HCT116 (cell line): Measurements from ENCODE around the gene ARHGEF10L. TPM values are rescaled to one million over a fixed set of nuclear protein-coding genes. Genes with fewer than 3 reads are reported as not detected.

ENCODE experiments used
- ATAC-seq: fragments of 200-7000 bp; cut with Tn5 transposase; 2 replicates; pipeline ENCODE4 v1.9.1; 2020; ENCODE audit warnings: mild to moderate bottlenecking, moderate library complexity
- BruUV-seq: library from RNA; stranded (reverse); fragments of 400-500 nt; replicated peaks from 2 replicates; lab custom pipeline; 2021; lab: Mats Ljungman, UMichigan
- CTCF ChIA-PET: fragments of 300-600 bp; sonication (Branson Sonifier 250); formaldehyde crosslinking; loops from one replicate; lab custom pipeline; 2021; ENCODE audit warnings: antibody characterized with exemption; lab: Charles Lee
- POLR2A ChIA-PET: fragments of 300-600, 350-600 bp; sonication (Branson Sonifier 250); formaldehyde crosslinking; loops from one replicate; lab custom pipeline; 2021; ENCODE audit warnings: antibody characterized with exemption; lab: Charles Lee
- RAD21 ChIA-PET, 2 experiments: fragments of 300-600 bp; sonication (Branson Sonifier 250); formaldehyde crosslinking; loops; one replicate each; lab custom pipeline; 2023; ENCODE audit warnings: low total read pairs in 2 of 2; ENCODE audit not compliant: uncharacterized antibody in 2 of 2, unreplicated experiment in 2 of 2, low non-redundant PET in 1 of 2; lab: Charles Lee
- DNase-seq: peaks from one replicate; pipeline ENCODE4 v3.0.0-alpha.2; 2010; ENCODE audit warnings: low read depth, low spot score
- H2AFZ ChIP-seq: fragments of 200-600 bp; shearing (Covaris generic), sonication (generic); 2 replicates; pipeline ENCODE4 v1.6.1; 2017; ENCODE audit warnings: low read depth, mixed run types, mixed read lengths, antibody characterized with exemption, low read length; ENCODE audit not compliant: poor library complexity, severe bottlenecking
- H3K27ac ChIP-seq: 2 replicates; pipeline ENCODE4 v1.5.1; 2012; ENCODE audit warnings: low read depth, low read length
- H3K27me3 ChIP-seq: fragments of 200-600 bp; sonication (generic); 2 replicates; pipeline ENCODE4 v1.6.1; 2016; ENCODE audit warnings: mixed run types, low read length, mixed read lengths; ENCODE audit not compliant: insufficient read depth
- H3K36me3 ChIP-seq, 2 experiments: fragments of 200-500 bp in 1 of 2; fragments of 200-600 bp in 1 of 2; sonication (Bioruptor generic) in 1 of 2; sonication (generic) in 1 of 2; 2 replicates each; pipeline versions ENCODE4 v1.5.1 to v1.6.1; 2014 to 2016; ENCODE audit warnings: low read length in 2 of 2, inconsistent platforms in 1 of 2, mixed read lengths in 1 of 2, mixed run types in 1 of 2; ENCODE audit not compliant: insufficient read depth in 2 of 2, control insufficient read depth in 1 of 2
- H3K4me1 ChIP-seq, 2 experiments: fragments of 200-600 bp in 1 of 2; sonication (generic) in 1 of 2; 2 replicates each; pipeline versions ENCODE4 v1.5.1 to v1.6.1; 2012 to 2017; ENCODE audit warnings: low read length in 2 of 2, inconsistent platforms in 1 of 2, mild to moderate bottlenecking in 1 of 2, mixed read lengths in 1 of 2, mixed run types in 1 of 2, moderate library complexity in 1 of 2; ENCODE audit not compliant: insufficient read depth in 2 of 2, control insufficient read depth in 1 of 2
- H3K4me2 ChIP-seq: fragments of 200-600 bp; sonication (generic); 2 replicates; pipeline ENCODE4 v1.6.1; 2017; ENCODE audit warnings: mixed run types, low read length, mixed read lengths
- H3K4me3 ChIP-seq, 2 experiments: fragments of 200-600 bp in 1 of 2; sonication (generic) in 1 of 2; replicated peaks in 1 of 2; 2 replicates each; pipeline ENCODE4 v1.5.1; 2011 to 2016; ENCODE audit warnings: low read length in 2 of 2, control low read depth in 1 of 2, low read depth in 1 of 2, mild to moderate bottlenecking in 1 of 2, mixed read lengths in 1 of 2, mixed run types in 1 of 2
- H3K79me2 ChIP-seq: fragments of 200-600 bp; sonication (generic); 2 replicates; pipeline ENCODE4 v1.6.1; 2017; ENCODE audit warnings: mild to moderate bottlenecking, mixed run types, low read length, moderate library complexity, mixed read lengths; ENCODE audit not compliant: insufficient read depth
- H3K9ac ChIP-seq: fragments of 200-600 bp; sonication (generic); 2 replicates; pipeline ENCODE4 v1.6.1; 2016; ENCODE audit warnings: low read length, mixed read lengths
- H3K9me2 ChIP-seq: fragments of 200-600 bp; sonication (generic), shearing (Covaris generic); 2 replicates; pipeline ENCODE4 v1.6.1; 2017; ENCODE audit warnings: mixed run types, mild to moderate bottlenecking, moderate library complexity; ENCODE audit not compliant: insufficient read depth
- H3K9me3 ChIP-seq, 2 experiments: fragments of 200-500 bp in 1 of 2; fragments of 200-600 bp in 1 of 2; sonication (Bioruptor generic) in 1 of 2; sonication (generic) in 1 of 2; 2 replicates each; pipeline ENCODE4 v1.6.1; 2014 to 2017; ENCODE audit warnings: low read length in 2 of 2, mixed read lengths in 2 of 2, inconsistent platforms in 1 of 2, low read depth in 1 of 2, mild to moderate bottlenecking in 1 of 2, mixed run types in 1 of 2, moderate library complexity in 1 of 2; ENCODE audit not compliant: control insufficient read depth in 1 of 2, insufficient read depth in 1 of 2
- H4K20me1 ChIP-seq: fragments of 200-600 bp; sonication (generic), shearing (Covaris generic); 2 replicates; pipeline ENCODE4 v1.6.1; 2017; ENCODE audit warnings: mixed run types, mild to moderate bottlenecking, moderate library complexity; ENCODE audit not compliant: insufficient read depth
- CBX3 ChIP-seq: IDR thresholded peaks from 2 replicates; pipeline ENCODE4 v1.6.1; 2012; ENCODE audit warnings: low read depth
- FOSL1 ChIP-seq: IDR thresholded peaks from 2 replicates; pipeline ENCODE4 v1.6.1; 2012; ENCODE audit warnings: low read depth
- POLR2A ChIP-seq: IDR thresholded peaks from 2 replicates; pipeline ENCODE4 v1.7.0; 2011; ENCODE audit warnings: borderline replicate concordance; ENCODE audit not compliant: insufficient read depth, insufficient read length; ENCODE audit errors: extremely low read depth
- POLR2AphosphoS5 ChIP-seq: IDR thresholded peaks from 2 replicates; pipeline ENCODE4 v1.6.1; 2011; ENCODE audit warnings: mild to moderate bottlenecking, low read depth, low read length, moderate library complexity
- SIN3A ChIP-seq: IDR thresholded peaks from 2 replicates; pipeline ENCODE4 v1.6.1; 2012; ENCODE audit warnings: low read depth
- SP1 ChIP-seq: IDR thresholded peaks from 2 replicates; pipeline ENCODE4 v1.6.1; 2012; ENCODE audit warnings: low read depth
- TCF7L2 ChIP-seq: IDR thresholded peaks from 2 replicates; pipeline ENCODE4 v1.7.0; 2011; ENCODE audit warnings: borderline replicate concordance, inconsistent platforms; ENCODE audit not compliant: insufficient read depth, insufficient read length; ENCODE audit errors: extremely low read depth
- ZFX ChIP-seq: fragments of 450-650 bp; IDR thresholded peaks from 2 replicates; pipeline ENCODE4 v1.6.1; 2017
- ZNF274 ChIP-seq: fragments of 200-500 bp; sonication (Bioruptor generic); IDR thresholded peaks from 2 replicates; pipeline ENCODE4 v1.6.1; 2014; ENCODE audit warnings: mild to moderate bottlenecking, low read depth, low read length, inconsistent platforms
- intact Hi-C: fragments of 100-400 bp; cut with micrococcal nuclease; formaldehyde crosslinking; loops from 2 replicates; pipeline ENCODE4 v1.10.0; 2022
- total RNA-seq: library from RNA; stranded (reverse); gene quantifications from one replicate; pipeline ENCODE4 v1.2.1, GENCODE V29; 2021; ENCODE audit not compliant: unreplicated experiment

The ARHGEF10L gene
- total RNA-seq, 1 experiment from 2014 or later, result 14.7 TPM

DNA sequence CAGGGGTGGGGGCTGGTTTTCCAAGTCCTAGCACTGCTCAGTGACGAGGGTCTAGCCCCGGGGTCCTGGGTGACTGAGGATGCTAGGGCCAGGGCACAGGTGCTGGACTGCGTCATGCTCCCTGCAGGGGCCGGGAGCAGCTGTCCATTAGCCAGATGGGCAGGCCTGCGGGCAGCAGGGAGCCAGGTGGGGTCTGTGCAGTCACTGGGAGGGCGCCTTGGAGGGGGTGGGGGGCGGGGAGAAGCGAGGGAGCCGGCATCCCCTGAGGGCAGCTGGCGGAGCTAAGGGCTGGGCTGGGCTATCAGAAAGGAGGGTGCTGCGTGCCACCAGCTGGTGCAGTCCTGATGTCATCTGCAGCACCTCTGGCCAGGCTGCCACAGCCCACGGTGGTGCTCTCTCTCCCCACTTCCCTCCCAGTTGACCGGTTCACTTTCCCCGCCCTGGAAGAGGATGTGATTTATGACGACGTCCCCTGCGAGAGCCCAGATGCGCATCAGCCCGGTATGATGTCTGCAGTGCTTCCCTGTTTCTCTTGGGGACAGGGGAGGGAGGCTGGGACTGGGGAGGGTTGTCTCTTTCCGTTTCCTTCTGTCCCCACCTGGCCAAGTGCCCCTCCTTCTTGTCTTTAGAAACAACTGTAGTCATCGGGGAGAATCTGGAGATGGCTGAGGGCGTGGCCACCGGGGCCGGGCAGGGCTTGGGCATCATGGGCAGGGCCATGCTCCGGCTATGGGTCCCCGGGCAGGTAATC lies 63.8 kb downstream of the ARHGEF10L start:
- ChIA-PET CTCF (interaction anchor here (0.6 kb wide), 2 partner anchors 97 to 373 kb away, joined by 4 to 5 read pairs; no protein-coding TSS in a partner anchor), RAD21 (no interaction called here), POLR2A (no interaction called here)
- intact Hi-C loops, result no loop called here
- H3K4me2 ChIP-seq, result no peak overlapping the region
- no peak overlapping the region for H3K4me3 ChIP-seq
- no peak overlapping the region for H2AFZ ChIP-seq
- H3K9me3 ChIP-seq, result no peaks in the 10 kb centered on the region
- no peaks in the 10 kb centered on the region for H3K79me2 ChIP-seq
- H3K4me1 ChIP-seq, result peaks cover 0 to 3% of the 10 kb centered on the region in 2 experiments; a peak in 1 of 4 replicates
- BruUV-seq, result no TSS peak
- ATAC-seq, result no peak
- no peak overlapping the region for H3K27ac ChIP-seq
- TF ChIP-seq ZFX, result no peak
- TF ChIP-seq CBX3, result no peak
- TF ChIP-seq ZNF274, result no peak
- TF ChIP-seq FOSL1, result no peak
- TF ChIP-seq POLR2A, result no peak
- TF ChIP-seq SIN3A, result no peak
- no peak for TF ChIP-seq POLR2AphosphoS5
- no peak for TF ChIP-seq SP1
- TF ChIP-seq TCF7L2, result no peak
- H3K36me3 ChIP-seq, result no peaks in the 10 kb centered on the region
- H3K9me2 ChIP-seq, result no peaks in the 10 kb centered on the region
- H4K20me1 ChIP-seq, result no peaks in the 10 kb centered on the region
- no peak for DNase-seq
- no peak overlapping the region for H3K9ac ChIP-seq
- no peaks in the 10 kb centered on the region for H3K27me3 ChIP-seq
